AG09309 (cell line): ENCODE measurements around the gene EHMT2.

ENCODE experiments used
- DNase-seq: peaks from one replicate; pipeline ENCODE4 v3.0.0-alpha.2; 2010; ENCODE audit warnings: low read depth
- H3K4me3 ChIP-seq: 2 replicates; pipeline ENCODE4 v1.5.1; 2011; ENCODE audit warnings: mild to moderate bottlenecking, low read depth, low read length, moderate library complexity; ENCODE audit not compliant: control insufficient read depth
- TF ChIP-seq, protein P1 (sequence below): IDR thresholded peaks from 2 replicates; pipeline ENCODE4 v1.5.1; 2011; ENCODE audit warnings: mild to moderate bottlenecking, low read depth, low read length, inconsistent platforms; ENCODE audit not compliant: insufficient read depth, control insufficient read depth; ENCODE audit errors: missing control alignments

Gene EHMT2

DNA sequence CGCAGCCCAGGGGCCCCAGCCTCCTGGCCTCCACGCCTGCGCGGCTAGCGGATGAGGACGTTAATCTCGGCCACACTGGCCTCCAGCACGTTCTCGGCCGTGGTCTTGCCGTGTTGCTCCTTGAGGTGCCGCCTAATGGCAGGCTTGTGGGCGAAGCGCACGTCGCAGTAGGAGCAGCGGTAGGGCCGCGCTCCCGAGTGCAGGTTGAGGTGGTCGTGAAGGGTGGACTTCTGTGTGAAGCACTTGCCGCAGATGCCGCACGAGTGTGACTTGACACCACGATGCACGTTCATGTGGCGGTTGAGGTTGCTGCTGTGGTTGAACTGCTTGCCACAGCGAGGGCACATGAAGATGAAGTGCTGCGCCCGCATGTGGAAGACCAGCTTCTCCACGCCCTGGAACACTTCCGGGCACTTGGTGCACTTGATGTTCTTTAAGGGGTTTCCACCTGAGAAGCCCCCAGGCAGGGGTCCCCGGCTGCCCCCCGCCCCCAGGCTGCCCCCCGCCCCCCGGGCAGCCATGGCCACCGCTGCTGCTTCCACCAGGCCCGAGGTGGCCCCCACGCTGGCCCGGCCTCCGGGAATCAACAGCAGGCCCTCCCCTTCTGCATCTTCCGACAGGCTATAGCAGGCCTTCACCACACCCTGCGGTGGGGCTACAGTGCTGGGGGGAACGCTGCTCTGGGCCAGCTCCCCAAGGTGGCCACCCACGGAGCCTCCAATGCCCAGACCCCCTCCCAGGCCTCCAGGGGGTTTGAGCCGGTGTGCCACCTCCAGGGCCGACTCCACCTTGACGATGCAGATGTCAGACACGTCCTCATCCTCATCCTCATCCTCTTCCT is 2.6 kb upstream of the EHMT2 start:
- TF ChIP-seq, protein P1, sequence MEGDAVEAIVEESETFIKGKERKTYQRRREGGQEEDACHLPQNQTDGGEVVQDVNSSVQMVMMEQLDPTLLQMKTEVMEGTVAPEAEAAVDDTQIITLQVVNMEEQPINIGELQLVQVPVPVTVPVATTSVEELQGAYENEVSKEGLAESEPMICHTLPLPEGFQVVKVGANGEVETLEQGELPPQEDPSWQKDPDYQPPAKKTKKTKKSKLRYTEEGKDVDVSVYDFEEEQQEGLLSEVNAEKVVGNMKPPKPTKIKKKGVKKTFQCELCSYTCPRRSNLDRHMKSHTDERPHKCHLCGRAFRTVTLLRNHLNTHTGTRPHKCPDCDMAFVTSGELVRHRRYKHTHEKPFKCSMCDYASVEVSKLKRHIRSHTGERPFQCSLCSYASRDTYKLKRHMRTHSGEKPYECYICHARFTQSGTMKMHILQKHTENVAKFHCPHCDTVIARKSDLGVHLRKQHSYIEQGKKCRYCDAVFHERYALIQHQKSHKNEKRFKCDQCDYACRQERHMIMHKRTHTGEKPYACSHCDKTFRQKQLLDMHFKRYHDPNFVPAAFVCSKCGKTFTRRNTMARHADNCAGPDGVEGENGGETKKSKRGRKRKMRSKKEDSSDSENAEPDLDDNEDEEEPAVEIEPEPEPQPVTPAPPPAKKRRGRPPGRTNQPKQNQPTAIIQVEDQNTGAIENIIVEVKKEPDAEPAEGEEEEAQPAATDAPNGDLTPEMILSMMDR, result no peak
- DNase-seq, result no peak
- no peak overlapping the region for H3K4me3 ChIP-seq

GRCh38 chr6:31899215-31899614 is 1.7 kb upstream of the EHMT2 start:
- H3K4me3 ChIP-seq, result no peak overlapping the region
- TF ChIP-seq, protein P1, result no peak
- no peak for DNase-seq

DNA sequence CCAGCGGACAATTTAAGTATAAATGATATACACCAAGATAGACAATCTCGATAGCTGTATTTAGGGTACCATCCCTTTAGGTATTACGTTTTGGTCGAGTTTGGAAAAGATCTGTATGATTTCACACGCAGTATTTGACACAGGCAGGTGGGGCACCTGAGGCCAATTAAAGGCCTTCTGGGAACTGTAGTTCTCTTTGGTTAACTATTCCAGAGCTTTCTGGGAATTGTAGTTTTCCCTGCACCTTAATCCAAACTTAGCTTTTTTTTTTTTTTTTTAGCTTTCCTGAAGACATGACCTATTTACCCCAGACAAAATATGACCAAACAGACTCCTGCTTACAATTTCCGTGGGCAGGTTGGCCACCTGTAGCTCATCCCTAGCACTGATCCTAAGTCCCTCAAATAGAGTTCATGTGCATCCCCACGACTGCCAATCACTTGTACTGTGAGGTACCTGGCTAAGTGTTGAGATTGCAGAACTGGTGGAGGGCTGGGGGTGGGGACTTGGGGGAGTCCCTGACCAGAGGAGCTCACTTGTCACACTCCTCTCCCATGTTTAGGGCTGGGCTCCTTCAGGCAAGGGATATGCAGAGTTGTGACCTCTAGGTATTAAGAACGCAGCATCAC is 999 bp upstream of the EHMT2 start:
- TF ChIP-seq, protein P1, result no peak
- no peak for DNase-seq
- H3K4me3 ChIP-seq, result peak overlapping the region; percentile 71

DNA sequence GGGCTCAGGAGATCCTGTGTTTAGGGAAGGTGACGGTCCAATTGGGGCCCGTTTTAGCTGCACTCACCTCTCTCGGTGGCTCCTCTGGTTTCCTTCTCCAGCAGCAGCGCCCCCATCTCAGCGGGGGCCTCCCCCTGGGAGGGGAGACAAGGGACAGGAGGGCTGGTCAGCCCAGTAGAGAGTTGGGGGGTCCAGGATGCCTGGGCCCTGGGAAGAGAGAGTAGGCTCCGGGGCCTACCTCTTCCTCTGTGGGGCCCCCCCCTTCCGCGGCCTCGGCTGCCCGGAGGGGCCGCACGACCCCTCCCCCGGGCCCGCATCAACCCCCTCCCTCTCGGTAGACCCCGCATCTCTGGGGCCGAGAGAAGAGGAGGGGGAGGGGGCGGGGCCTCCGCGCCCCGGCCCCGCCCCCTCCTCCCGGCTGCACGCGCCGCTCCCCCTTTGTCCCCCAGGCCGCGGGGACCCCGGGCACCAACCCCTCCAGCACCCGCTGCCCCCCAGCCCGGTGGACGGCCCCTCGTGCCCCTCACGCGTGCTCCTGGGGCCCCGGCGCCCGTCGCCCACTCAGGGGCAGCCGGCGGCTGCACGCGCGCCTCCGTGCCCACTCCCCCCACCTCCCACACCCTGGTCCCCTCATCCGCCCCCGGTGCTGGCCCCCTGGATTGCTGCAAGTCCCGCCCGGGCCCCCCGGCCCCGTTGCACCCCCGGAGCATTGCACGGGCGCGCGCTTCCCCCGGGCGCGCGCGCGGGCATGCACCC is 464 bp downstream of the EHMT2 start:
- TF ChIP-seq, protein P1, result no peak
- no peak for DNase-seq
- peak overlapping the region; percentile 71 for H3K4me3 ChIP-seq

- TF ChIP-seq, protein P1, result no peak
- no peak for DNase-seq
- H3K4me3 ChIP-seq, result peak overlapping the region; percentile 71
Measured at GRCh38 chr6:31896493-31896855, 1.0 kb downstream of the EHMT2 start.

GRCh38 chr6:31892821-31893220 is 4.7 kb downstream of the EHMT2 start:
- H3K4me3 ChIP-seq, result no peak overlapping the region
- no peak for DNase-seq
- TF ChIP-seq, protein P1, result no peak
